HepG2 (cell line): ENCODE results near the gene AIP. TPM values are rescaled to one million over a fixed set of nuclear protein-coding genes. Genes with fewer than 3 reads are reported as not detected.

Experiments used
- ARHGAP35 ChIP-seq: sonication (generic); formaldehyde crosslinking; IDR thresholded peaks from 2 replicates; pipeline ENCODE4 v1.9.0; 2022; ENCODE audit warnings: mild to moderate bottlenecking, inconsistent platforms, moderate library complexity, missing genetic modification reagents, borderline replicate concordance
- GABPA ChIP-seq, 2 experiments: IDR thresholded peaks; 2 replicates each; pipeline ENCODE4 v1.6.1; 2011 to 2016; ENCODE audit warnings: low read depth in 2 of 2, low read length in 1 of 2, missing biosample characterization in 1 of 2, missing genetic modification characterization in 1 of 2
- HDAC1 ChIP-seq: sonication (generic); formaldehyde crosslinking; IDR thresholded peaks from 2 replicates; pipeline ENCODE4 v1.5.1; 2020; ENCODE audit warnings: mild to moderate bottlenecking, missing genetic modification reagents
- MBNL3 ChIP-seq: fragments of 250-450 bp; sonication (Bioruptor Pico); conservative IDR thresholded peaks from 2 replicates; pipeline ENCODE4 v1.8.0; 2022; ENCODE audit warnings: mild to moderate bottlenecking, inconsistent platforms
- MEIS2 ChIP-seq: sonication (generic); formaldehyde crosslinking; IDR thresholded peaks from 2 replicates; pipeline ENCODE4 v1.9.0; 2021; ENCODE audit warnings: mild to moderate bottlenecking, missing genetic modification reagents
- PTBP1 ChIP-seq: fragments of 200-400 bp; formaldehyde crosslinking; IDR thresholded peaks from 2 replicates; pipeline ENCODE4 v1.6.1; 2018; ENCODE audit warnings: low read length, low read depth; ENCODE audit not compliant: poor library complexity, severe bottlenecking
- RXRA ChIP-seq: sonication (generic); formaldehyde crosslinking; IDR thresholded peaks from 2 replicates; pipeline ENCODE4 v1.5.1; 2020; ENCODE audit warnings: missing genetic modification reagents
- YY1 ChIP-seq: IDR thresholded peaks from 2 replicates; pipeline ENCODE4 v1.6.1; 2011; ENCODE audit warnings: low read length, low read depth, moderate library complexity, mild to moderate bottlenecking; ENCODE audit not compliant: insufficient read depth, insufficient replicate concordance
- ZFP90 ChIP-seq: sonication (generic); formaldehyde crosslinking; IDR thresholded peaks from 2 replicates; pipeline ENCODE4 v1.8.0; 2022; ENCODE audit warnings: missing genetic modification reagents, mild to moderate bottlenecking, inconsistent platforms, borderline replicate concordance
- ZNF850 ChIP-seq: sonication (generic); formaldehyde crosslinking; conservative IDR thresholded peaks from 2 replicates; pipeline ENCODE4 v1.9.0; 2021; ENCODE audit warnings: mild to moderate bottlenecking, missing genetic modification reagents
- ZSCAN25 ChIP-seq: sonication (generic); formaldehyde crosslinking; IDR thresholded peaks from 2 replicates; pipeline ENCODE4 v1.8.0; 2022; ENCODE audit warnings: mild to moderate bottlenecking, missing genetic modification reagents
- polyA plus RNA-seq, 8 experiments: library from polyadenylated mRNA; depleted of rRNA in 3 of 8; stranded (reverse) in 7 of 8; unstranded in 1 of 8; fragments of >200 nt; fragmentation: Illumina TruSeq in 4 of 8; extraction: Trizol in 4 of 8; gene quantifications; 2 replicates each; pipeline versions ENCODE4 v1.2.1 to v1.2.3, GENCODE V29; 2011 to 2016; ENCODE audit warnings: low read depth in 4 of 8, missing spikeins in 1 of 8, mixed read lengths in 1 of 8; ENCODE audit not compliant: insufficient read depth in 1 of 8
- total RNA-seq, 5 experiments: library from RNA; depleted of rRNA; stranded (reverse); fragments of >200 nt; fragmentation: Illumina TruSeq; extraction: Trizol; gene quantifications; 2 replicates each; pipeline ENCODE4 v1.2.3, GENCODE V29; 2016; ENCODE audit warnings: low read depth in 1 of 5
- TF ChIP-seq, protein P1 (sequence below): sonication (generic); formaldehyde crosslinking; IDR thresholded peaks from 2 replicates; pipeline ENCODE4 v1.4.0; 2020; ENCODE audit warnings: mild to moderate bottlenecking, low read depth, missing genetic modification reagents
- TF ChIP-seq, protein P2 (sequence below): sonication (generic); formaldehyde crosslinking; IDR thresholded peaks from 2 replicates; pipeline ENCODE4 v1.8.0; 2023; ENCODE audit warnings: mild to moderate bottlenecking, missing genetic modification reagents
- TF ChIP-seq, protein P3 (sequence below): IDR thresholded peaks from 2 replicates; pipeline ENCODE4 v1.6.1; 2018; ENCODE audit warnings: missing genetic modification reagents
- TF ChIP-seq, protein P4 (sequence below): sonication (generic); formaldehyde crosslinking; IDR thresholded peaks from 2 replicates; pipeline ENCODE4 v1.5.0; 2020; ENCODE audit warnings: missing genetic modification reagents
- TF ChIP-seq, protein P5 (sequence below): sonication (generic); formaldehyde crosslinking; IDR thresholded peaks from 2 replicates; pipeline ENCODE4 v1.5.1; 2020; ENCODE audit warnings: missing genetic modification reagents, mild to moderate bottlenecking, borderline replicate concordance
- TF ChIP-seq, protein P6 (sequence below): sonication (generic); formaldehyde crosslinking; IDR thresholded peaks from 2 replicates; pipeline ENCODE4 v1.8.1; 2022; ENCODE audit warnings: low read depth, mild to moderate bottlenecking, missing genetic modification reagents

AIP gene
- total and polyA plus RNA-seq, 2 of the 13 experiments (the other 11 are each of a cell fraction or from before 2014, with no cell fraction given): 51.8 to 110 TPM

DNA sequence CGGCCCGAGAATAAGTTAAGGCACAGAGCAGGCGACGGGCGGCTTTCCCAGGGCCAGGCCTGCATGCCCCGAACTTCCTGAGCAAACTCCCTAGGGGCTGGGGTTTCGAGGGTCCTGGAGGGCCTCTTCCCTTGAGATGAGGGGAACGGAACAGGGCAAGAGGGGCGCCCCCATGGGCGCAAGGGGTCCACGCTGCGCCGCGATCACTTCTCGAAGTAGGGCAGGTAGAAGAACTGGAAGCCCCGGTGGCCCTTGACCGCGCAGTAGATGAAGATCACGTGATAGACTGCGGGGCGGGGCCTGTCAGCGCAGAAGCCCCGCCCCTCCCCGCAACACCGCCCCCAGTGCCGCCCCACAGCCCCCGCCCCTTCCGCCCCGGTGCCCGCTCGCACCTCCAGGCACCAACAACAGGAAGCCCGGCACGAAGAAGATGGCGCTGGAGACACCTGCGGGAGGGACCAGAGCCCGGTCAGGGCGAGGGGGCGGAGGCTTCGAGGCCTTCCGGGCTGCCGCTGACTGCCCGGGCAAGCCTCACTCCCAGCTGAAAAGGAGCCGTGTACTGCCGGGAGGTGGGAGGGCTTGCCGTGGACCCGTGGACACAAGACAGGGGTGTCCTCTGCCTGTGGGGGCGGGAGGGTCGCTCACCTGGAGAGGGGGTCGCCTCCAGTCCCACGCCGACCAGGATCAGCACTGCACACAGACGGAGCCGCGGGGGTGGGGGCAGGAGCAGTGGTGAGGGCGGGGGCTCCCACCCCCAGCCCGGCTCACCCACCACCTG, 18.2 kb upstream of the AIP start (continued):
- TF ChIP-seq RXRA (peak; percentile 15; the same call in 1 of the 2 replicates), ARHGAP35 (CRISPR knock-in tag) (0 out of 2 replicates have a peak, but pooled peaks have one; percentile 1), GABPA (IDR thresholded peaks at IDR 0.05; ENCODE audit: low read depth, low read length) (peak; percentile 52), GABPA (CRISPR knock-in tag; IDR thresholded peaks at IDR 0.05; ENCODE audit: low read depth) (peak; percentile 82), ZSCAN25 (CRISPR knock-in tag) (no peak; the same call in 1 of the 2 replicates), PTBP1 (peak; percentile 70), YY1 (peak; percentile 90), MEIS2 (CRISPR knock-in tag) (0 out of 2 replicates have a peak, but pooled peaks have one; percentile 16), ZFP90 (CRISPR knock-in tag) (peak; percentile 36; the same call in 1 of the 2 replicates), HDAC1 (CRISPR knock-in tag) (peak; percentile 48), MBNL3 (CRISPR knock-in tag) (no peak), ZNF850 (CRISPR knock-in tag) (no peak)
- TF ChIP-seq, protein P1, sequence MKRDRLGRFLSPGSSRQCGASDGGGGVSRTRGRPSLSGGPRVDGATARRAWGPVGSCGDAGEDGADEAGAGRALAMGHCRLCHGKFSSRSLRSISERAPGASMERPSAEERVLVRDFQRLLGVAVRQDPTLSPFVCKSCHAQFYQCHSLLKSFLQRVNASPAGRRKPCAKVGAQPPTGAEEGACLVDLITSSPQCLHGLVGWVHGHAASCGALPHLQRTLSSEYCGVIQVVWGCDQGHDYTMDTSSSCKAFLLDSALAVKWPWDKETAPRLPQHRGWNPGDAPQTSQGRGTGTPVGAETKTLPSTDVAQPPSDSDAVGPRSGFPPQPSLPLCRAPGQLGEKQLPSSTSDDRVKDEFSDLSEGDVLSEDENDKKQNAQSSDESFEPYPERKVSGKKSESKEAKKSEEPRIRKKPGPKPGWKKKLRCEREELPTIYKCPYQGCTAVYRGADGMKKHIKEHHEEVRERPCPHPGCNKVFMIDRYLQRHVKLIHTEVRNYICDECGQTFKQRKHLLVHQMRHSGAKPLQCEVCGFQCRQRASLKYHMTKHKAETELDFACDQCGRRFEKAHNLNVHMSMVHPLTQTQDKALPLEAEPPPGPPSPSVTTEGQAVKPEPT (CRISPR knock-in tag): no peak
- TF ChIP-seq, protein P2, sequence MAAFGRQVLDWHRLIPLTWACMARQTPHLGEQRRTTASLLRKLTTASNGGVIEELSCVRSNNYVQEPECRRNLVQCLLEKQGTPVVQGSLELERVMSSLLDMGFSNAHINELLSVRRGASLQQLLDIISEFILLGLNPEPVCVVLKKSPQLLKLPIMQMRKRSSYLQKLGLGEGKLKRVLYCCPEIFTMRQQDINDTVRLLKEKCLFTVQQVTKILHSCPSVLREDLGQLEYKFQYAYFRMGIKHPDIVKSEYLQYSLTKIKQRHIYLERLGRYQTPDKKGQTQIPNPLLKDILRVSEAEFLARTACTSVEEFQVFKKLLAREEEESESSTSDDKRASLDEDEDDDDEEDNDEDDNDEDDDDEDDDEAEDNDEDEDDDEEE (CRISPR knock-in tag): no peak
- TF ChIP-seq, protein P3, sequence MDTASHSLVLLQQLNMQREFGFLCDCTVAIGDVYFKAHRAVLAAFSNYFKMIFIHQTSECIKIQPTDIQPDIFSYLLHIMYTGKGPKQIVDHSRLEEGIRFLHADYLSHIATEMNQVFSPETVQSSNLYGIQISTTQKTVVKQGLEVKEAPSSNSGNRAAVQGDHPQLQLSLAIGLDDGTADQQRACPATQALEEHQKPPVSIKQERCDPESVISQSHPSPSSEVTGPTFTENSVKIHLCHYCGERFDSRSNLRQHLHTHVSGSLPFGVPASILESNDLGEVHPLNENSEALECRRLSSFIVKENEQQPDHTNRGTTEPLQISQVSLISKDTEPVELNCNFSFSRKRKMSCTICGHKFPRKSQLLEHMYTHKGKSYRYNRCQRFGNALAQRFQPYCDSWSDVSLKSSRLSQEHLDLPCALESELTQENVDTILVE (CRISPR knock-in tag): no peak
- TF ChIP-seq, protein P4, sequence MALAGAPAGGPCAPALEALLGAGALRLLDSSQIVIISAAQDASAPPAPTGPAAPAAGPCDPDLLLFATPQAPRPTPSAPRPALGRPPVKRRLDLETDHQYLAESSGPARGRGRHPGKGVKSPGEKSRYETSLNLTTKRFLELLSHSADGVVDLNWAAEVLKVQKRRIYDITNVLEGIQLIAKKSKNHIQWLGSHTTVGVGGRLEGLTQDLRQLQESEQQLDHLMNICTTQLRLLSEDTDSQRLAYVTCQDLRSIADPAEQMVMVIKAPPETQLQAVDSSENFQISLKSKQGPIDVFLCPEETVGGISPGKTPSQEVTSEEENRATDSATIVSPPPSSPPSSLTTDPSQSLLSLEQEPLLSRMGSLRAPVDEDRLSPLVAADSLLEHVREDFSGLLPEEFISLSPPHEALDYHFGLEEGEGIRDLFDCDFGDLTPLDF (CRISPR knock-in tag): peak; percentile 22; the same call in 1 of the 2 replicates
- TF ChIP-seq, protein P5, sequence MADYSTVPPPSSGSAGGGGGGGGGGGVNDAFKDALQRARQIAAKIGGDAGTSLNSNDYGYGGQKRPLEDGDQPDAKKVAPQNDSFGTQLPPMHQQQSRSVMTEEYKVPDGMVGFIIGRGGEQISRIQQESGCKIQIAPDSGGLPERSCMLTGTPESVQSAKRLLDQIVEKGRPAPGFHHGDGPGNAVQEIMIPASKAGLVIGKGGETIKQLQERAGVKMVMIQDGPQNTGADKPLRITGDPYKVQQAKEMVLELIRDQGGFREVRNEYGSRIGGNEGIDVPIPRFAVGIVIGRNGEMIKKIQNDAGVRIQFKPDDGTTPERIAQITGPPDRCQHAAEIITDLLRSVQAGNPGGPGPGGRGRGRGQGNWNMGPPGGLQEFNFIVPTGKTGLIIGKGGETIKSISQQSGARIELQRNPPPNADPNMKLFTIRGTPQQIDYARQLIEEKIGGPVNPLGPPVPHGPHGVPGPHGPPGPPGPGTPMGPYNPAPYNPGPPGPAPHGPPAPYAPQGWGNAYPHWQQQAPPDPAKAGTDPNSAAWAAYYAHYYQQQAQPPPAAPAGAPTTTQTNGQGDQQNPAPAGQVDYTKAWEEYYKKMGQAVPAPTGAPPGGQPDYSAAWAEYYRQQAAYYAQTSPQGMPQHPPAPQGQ: no peak
- TF ChIP-seq, protein P6, sequence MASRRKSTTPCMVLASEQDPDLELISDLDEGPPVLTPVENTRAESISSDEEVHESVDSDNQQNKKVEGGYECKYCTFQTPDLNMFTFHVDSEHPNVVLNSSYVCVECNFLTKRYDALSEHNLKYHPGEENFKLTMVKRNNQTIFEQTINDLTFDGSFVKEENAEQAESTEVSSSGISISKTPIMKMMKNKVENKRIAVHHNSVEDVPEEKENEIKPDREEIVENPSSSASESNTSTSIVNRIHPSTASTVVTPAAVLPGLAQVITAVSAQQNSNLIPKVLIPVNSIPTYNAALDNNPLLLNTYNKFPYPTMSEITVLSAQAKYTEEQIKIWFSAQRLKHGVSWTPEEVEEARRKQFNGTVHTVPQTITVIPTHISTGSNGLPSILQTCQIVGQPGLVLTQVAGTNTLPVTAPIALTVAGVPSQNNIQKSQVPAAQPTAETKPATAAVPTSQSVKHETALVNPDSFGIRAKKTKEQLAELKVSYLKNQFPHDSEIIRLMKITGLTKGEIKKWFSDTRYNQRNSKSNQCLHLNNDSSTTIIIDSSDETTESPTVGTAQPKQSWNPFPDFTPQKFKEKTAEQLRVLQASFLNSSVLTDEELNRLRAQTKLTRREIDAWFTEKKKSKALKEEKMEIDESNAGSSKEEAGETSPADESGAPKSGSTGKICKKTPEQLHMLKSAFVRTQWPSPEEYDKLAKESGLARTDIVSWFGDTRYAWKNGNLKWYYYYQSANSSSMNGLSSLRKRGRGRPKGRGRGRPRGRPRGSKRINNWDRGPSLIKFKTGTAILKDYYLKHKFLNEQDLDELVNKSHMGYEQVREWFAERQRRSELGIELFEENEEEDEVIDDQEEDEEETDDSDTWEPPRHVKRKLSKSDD (CRISPR knock-in tag): 0 out of 2 replicates have a peak, but pooled peaks have one; percentile 38
